Stimulated activated CD4-positive, alpha-beta T cell treated with anti-CD3 and anti-CD28 coated beads, Interleukin-4, amount 100 ng/mL, for 24 hours (primary cell): ENCODE measurements around the gene IPO5.
"Not testable (repeated sequence)": the region's sequence is repeated elsewhere in the genome, so short reads cannot be mapped to it uniquely, and the experiment has no call there.

Experiments
- DNase-seq: peaks from one replicate; pipeline ENCODE4 v3.0.0-alpha.2; 2020

The IPO5 gene

DNA sequence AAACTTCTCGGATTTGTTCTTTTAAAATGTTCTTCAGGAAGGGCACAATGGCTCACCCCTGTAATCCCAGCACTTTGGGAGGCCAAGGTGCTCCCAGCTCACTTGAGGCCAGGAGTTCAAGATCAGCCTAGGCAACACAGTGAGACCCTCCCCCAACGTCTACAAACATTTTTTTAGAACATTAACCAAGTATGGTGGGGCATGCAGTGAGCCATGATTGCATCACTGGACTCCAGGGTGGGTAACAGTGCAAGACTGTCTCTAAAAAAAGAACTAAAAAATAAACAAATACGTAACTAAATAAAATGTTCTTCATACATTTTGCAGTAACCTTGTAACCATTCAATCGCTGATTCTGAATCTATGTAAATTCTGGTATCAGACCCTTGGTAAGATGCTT lies 2.1 kb upstream of the IPO5 start:
- no peak for DNase-seq

DNA sequence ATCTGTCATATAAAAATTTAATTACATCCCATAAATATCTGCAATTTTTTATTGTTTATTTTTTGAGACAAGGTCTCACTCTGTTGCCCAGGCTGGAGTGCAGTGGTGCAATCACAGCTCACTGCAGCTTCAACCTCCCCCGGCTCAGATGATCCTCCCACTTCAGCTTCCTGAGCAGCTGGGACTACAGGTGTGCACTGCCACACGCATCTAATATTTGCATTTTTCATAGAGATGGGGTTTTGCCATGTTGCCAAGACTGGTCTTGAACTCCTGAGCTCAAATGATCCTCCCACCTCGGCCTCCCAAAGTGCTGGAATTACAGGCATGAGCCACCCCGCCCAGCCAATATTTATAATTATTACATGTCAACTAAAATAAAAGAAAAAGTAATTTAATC lies 644 bp upstream of the IPO5 start:
- DNase-seq: not testable (repeated sequence)

DNA sequence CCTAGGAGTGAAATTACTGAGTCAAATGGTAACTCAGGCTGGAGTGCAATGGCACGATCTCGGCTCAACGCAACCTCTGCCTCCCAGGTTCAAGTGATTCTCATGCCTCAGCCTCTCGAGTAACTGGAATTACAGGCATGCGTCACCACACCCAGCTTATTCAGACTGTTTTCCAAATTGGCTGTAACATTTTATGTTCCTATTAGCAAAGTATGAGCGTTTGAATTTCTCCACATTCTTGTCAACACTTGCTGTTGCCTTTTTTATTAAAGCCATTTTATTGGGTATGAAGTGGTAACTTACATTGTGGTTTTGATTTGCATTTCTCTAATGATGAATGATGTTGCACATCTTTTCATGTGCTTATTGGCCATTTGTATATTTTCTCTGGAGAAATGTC lies 7.9 kb downstream of the IPO5 start:
- no peak for DNase-seq

DNA sequence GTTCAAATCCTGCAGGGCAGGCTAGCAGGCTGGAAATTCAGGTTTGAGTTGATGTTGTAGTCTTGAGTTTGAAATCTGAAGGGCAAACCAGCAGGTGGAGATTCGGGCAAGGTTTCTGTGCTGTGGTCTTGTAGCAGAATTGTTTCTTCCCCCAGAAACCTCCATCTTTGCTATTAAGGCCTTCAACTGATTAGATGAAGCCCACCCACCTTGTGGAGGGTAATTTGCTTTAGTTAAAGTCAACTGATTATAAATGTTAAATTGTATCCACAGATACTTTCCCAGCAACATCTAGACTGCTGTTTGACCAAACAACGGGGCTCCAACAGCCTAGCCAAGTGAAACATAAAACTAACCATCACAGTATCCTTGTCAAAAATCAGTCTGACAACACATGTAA lies 9.4 kb downstream of the IPO5 start:
- DNase-seq: no peak

DNA sequence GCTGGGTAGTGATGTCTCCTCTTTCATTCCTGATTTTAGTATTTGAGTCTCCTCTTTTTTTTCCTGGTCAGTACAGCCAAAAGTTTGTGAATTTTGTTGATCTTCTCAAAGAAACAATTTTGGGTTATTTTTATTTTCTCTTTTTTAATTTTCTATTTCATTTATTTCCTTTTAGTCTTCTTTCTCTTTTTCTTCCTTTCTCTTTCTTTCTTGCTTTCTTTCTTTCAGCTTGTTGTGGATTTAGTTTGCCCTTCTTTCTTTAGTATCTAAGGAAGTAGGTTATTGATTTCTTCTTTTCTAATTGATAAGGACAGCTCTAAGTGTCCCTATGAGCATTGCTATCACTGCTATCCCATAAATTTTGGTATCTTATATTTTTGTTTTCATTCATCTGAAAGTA lies 13.8 kb downstream of the IPO5 start:
- DNase-seq: no peak

DNA sequence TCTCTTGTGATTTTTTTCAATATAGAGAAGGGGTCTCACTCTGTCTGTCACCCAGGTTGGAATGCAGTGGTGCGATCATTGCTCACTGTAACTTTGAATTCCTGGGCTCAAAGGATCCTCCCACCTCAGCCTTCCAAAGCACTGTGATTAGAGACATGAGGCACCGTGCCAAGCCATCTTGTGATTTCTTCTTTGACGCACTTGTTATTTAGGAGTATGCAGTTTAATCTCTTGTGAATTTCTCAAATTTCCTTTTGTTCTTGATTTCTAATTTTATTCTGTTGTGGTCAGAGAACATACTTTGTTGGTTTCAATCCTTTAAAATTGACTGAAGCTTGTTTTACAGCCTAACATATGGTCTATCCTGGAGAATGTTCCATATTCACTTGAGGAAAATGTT lies 14.5 kb downstream of the IPO5 start:
- DNase-seq: no peak

DNA sequence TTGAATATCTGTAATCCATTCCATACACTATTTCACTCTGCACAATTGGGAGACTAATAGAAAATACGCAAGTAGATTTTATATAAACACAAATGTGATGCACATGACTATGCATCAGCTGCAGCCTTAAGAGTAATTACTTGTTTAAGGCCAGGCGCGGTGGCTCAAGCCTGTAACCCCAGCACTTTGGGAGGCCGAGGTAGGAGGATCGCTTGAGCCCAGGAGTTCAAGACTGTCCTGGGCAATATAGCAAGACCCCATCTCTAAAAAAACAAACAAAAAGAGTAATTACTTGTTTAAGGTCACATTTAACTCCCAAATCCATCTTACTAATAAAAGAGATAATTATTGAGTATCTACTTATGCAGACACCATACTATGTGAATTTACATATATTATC lies 18.0 kb downstream of the IPO5 start:
- no peak for DNase-seq

DNA sequence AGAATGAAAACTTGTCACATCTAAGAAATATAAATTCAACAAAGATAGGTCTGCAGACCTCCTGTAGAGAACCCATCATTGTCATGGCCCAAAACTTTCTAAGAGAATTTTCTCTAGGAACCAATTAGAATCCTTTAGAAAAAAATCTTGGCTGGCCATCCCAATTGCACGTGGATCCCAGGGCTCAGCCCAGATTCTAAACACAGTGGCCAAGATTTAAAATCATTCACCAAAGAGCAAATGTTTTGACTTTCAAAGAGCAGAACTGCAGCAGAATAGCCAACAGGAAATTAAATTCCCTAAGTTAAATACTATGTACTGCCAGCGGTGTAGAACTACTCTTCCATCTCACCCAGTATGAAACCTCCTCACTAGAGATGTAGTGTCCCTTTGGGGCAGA lies 21.3 kb downstream of the IPO5 start:
- DNase-seq: no peak

DNA sequence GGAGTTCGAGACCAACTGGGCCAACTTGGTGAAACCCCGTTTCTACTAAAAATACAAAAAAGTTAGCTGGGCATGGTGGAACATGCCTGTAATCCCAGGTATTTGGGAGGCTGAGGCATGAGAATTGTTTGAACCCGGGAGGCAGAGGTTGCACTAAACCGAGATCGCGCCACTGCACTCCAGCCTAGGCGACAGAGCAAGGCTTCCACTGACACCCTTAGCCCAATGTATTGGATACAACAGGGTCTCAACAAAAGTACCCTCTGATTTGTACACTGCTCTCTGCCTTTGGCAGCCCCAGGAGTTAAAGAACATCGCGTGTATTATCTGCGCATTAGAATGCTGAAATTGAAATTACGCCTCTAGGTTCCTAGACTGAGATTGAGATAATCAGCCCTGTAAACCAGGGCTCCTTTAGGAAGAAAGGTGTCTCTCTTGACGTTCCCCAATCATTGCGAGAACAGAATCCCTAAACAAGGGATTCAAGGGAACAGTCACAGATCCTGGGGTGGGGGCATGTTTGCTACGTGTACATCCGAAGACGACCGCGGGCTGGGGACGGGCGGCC lies 21.9 kb downstream of the IPO5 start:
- peak; percentile 3 for DNase-seq

DNA sequence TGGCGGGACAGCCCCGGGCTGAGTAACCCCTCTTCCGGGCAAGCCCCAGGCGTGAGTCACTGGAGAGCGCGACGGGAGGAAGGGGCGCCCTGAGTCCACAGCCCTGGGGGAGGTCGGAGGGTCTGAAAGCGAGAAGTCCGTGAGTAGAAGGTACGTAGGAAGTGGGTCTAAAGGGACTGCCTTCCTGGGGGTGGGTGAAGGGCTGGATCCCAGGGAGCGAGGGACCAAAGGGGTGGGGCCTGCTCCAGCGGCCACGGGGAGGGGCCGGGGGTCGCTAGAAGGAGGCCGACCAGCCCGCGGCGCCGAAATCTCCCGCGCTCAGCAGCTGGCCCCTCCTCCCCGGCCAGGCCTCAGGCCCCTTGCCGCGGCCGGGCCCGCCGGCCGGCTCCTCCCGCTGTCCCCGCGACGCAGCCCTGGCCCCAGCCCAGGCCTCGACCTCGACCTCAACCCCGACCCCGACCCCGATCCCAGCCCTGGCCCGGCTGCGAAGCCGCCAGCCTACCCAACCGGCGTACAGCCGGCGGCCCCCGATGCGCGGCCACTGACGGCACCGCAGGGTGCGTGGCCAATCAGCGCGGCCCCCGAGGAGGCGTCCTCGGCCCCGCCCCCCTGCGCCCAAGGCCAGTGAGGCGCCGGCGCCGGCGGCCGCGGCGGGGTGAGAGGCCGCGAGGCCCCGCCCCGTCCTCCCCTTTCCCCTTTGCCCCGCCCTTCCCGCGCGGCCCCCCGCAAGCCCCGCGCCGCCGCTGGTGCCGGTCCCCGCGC lies 22.6 kb downstream of the IPO5 start:
- peak; percentile 88 for DNase-seq

DNA sequence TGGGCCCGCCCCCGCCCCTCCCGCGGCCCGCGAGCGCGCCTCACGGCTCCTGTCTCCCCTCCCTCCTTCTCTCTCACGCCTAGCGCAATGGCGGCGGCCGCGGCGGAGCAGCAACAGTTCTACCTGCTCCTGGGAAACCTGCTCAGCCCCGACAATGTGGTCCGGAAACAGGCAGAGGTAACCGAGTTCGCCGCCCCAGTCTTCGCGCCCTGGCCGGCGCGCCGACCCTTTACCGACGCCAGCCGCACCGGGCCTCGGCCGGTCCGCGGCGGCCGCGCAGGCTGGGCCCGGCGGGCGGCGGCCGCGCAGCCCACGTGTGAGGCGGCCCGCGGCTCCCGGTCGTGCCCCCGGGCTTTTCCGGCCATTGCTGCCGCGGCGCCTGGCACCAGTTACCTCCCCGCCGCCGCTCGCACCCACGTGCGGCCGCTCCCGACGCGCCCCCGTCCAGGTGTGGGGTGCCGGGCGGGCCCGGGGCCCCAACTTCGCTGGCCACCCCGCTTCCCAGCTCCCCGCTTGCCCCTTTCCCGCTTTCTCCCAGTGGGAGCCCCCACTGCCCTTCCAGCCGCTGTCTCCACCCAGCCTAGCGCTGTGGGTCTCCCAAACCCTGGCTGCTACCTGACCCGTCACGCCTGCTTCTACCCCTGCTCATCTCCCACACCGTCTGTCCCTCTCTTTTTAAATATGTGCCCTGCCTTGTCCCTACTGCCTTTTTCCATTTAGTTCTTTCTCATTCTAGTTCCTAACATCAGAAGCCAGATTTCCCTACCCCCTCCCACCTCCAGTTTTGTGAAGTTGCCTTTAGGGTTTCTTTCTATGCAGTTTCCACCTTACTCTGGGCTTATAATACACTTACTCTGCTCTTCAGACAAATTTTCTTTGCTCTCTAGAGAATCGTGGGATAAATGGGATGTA lies 23.4 kb downstream of the IPO5 start:
- DNase-seq: no peak

DNA sequence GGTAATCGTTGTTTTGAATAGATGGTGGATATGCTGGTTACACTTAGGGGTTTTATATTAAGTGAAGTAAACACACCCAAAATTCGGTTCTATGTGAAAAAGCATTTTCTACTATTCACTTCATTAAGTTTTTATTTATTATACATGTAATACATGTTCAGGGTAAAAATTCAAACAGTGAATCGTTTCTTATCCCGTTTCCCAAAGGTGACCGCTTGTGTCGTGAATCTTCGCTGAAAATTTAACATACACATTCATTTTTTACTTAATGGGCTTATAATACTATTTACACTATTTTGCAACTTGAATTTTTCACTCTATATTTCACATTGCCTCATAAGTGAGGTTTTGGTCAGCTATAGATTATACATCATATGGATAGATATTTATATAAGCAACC lies 24.5 kb downstream of the IPO5 start:
- no peak for DNase-seq

DNA sequence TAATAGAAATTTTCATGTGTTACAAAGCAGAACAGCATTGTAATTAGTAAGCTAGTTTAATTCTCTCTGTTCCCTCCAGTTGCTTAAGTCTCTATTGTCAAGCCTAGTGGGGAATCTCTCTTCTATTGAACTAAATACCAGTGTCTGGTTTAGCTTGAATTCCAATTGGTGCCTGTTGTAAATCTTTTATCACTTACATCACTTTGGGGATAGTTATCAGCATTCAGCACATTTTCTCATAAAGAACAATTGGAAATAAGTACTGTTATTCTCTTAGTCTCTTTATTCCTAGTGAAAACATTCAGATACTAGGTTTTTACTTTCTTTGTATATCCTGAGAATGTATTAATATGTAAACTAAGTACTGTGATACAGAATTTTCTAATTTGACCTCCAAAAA lies 25.2 kb downstream of the IPO5 start:
- no peak for DNase-seq

DNA sequence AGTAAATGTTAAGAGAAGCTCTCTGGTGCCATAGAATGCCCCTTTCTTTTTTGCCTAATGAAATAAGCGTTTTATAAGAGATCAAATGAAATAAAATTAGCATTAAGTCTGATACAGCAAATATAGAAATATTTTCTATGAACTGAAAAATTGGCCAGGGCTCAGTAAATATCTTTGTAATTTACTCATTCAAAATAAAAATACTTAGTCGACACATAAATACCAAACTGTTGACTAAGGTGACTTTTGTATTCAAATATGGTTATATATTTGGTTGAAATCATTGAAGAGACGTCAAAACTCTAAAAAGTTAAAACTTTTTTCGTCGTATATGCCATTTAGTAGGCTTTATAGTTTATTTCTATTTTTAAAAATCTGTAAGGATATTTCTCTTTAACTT lies 25.6 kb downstream of the IPO5 start:
- DNase-seq: no peak

DNA sequence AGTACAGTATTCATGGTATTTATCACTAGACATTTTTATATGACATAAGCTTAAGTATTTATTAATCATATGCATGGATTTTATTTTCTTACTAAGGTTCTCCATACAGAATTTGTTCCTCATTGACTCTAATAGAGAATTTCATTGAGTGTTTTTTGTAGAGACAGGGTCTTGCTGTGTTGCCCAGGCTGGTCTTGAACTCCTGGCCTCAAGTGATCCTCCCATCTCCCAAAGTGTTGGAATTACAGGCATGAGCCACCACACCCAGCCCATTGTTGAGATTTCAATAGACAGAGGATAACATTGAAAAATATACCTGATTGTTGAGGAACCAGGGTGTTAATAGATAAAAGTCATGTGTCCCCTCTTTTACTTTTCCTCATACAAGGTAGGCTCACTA lies 26.1 kb downstream of the IPO5 start:
- no peak for DNase-seq

DNA sequence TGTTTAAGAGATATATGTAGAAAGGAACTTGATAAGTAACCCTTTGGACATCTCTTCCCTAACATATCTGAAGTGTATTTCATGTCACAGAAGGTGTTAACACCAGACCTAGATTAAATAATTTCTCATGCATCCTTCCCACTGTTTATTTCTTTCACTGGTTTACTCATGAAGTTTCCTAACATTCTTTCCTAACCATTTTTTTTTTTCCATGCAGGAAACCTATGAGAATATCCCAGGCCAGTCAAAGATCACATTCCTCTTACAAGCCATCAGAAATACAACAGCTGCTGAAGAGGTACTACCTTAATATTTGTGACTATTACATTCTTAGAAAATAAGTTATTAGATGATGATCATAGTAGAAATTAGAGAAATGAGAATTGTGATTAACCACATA lies 28.8 kb downstream of the IPO5 start:
- DNase-seq: no peak

DNA sequence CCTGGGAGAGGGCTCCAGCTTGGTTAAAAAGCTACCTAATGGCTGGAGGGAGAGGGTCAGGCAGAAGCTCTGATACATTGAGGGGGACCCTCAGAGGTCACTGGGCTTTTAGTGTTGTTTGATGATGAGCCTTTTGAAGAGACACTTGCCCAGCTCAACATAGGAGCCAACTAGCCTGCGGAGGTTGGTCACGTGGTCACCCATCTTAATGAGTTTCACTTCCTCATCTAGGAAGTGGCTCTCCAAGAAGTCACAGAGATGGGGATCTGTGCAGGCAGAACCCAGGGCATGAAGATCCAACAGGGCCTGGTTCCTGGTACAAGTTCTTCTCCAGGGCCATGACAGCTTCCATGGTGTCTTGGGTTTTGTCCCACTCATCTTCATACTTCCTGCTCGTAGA lies 33.4 kb downstream of the IPO5 start:
- no peak for DNase-seq

DNA sequence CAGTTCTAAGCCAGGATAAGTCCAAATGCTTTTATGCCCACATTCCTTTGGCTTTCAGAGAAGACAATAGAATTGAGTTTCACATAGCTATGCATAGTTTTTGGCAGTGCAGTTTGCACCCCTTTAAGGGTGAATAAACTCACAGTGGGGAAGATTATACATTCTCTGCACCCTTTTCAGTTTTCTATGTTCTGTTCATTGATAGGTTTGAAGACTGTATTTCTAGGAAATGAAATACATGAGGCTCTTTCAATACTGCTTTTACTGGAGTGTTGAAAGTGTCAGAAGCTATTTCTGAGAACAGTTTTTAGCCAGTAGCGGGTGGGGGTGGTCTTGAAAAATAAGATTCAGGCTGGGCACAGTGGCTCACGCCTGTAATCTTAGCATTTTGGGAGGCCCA lies 46.2 kb downstream of the IPO5 start:
- DNase-seq: no peak

DNA sequence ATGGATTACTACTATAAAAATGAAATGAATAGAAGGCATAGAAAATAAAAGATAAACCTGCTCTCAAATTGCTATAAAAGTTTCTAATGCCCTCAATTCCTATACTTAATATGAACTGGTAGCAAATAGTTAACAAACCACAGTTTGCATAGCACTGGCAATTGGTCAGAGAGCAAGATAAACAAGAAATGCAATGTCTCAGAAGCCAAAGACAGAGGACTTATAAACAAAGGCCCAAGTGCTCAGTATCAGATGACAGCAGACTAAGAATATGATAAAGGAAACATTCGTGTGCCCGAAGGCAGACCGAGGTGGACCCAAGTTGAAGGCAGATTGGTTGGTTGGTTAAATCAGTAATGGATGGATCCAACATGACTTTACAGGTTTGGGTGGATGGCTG lies 50.6 kb downstream of the IPO5 start:
- no peak for DNase-seq

DNA sequence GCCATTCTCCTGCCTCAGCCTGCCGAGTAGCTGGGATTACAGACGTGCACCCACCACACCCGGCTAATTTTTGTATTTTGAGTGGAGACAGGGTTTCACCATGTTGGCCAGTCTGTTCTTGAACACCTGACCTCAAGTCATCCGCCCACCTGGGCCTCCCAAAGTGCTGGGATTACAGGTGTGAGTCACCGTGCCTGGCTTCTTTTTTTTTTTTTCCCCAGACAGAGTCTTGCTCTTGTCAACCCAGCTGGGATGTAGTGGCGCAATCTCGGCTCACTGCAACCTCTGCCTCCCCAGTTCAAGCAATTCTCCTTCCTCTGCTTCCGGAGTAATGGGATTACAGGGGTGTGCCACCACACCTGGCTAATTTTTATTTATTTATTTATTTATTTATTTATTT lies 51.5 kb downstream of the IPO5 start:
- DNase-seq: not testable (repeated sequence)

DNA sequence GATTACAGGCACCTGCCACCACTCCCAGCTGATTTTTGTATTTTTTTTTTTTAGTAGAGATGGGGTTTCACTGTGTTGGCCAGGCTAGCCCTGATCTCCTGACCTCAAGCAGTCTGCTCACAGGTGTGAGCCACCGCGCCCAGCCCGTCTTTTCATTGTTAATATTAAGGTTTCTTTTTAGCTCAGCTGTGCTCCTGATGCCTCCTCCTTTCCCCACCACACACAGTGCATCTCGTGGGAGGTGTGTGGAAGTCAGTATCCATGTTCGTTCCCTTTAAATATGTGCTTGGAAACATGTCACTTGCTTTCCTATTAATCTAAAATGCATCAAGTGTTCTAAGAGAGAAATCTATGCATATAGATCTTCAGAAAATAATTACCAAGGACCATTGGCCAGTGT lies 53.5 kb downstream of the IPO5 start:
- no peak for DNase-seq

DNA sequence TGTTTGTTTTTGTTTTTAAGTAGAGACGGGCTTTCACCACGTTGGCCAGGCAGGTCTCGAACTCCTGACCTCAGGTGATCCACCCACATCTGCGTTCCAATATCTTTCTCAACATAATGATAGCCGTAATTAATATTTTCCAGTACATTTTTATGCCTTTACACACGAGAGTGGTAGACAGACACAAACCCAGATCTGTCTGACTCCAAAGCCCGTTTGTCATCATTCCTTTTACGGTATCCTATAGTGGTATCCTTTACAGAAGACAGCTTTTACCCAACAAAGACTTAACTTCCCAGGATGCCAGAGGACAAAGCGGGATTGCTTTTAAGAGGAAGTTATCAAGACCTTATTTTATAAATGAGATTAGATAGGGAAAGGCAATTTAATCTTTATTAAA lies 59.8 kb downstream of the IPO5 start:
- DNase-seq: no peak

DNA sequence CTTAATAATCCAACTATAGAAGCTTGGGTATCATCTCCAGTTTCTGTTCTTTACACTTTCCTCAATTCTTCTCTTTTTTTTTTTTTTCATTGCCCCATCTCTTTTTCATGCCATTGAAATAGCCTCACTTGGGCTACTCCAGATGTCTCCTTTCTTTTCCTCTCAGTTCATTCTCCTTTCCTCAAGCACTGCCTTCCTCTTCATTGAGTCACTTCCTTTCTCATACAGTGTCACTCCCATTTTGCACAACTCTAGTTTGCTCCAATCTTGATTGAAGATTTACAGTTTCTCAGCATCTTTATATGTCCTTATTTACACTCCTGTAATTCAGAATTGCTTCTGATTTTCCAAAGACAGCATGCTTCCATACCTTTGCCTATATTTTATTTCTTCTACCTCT lies 61.3 kb downstream of the IPO5 start:
- no peak for DNase-seq

DNA sequence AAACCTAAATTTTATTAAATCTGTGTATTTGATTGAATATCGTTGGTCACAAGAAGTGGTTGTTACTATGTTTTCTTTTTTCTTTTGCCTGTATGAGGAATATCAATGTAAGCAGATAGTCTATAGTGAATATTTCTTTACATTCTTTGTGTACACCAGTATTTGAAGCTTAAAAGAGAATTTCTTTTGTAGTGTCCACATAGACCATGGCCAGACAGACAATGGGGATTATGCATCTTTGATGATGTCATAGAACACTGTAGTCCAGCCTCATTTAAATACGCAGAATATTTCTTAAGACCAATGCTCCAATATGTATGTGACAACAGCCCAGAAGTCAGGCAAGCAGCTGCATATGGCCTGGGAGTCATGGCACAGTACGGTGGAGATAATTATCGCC lies 64.8 kb downstream of the IPO5 start:
- DNase-seq: no peak
